Pancreas (tissue), 10 donors: ENCODE measurements around the gene EDRF1. TPM values are rescaled to one million over a fixed set of nuclear protein-coding genes. Genes with fewer than 3 reads are reported as not detected.
"Not testable (repeated sequence)": the region's sequence is repeated elsewhere in the genome, so short reads cannot be mapped to it uniquely, and the experiment has no call there.

ENCODE experiments used
- ATAC-seq, 4 donors: fragments of 200-7000 bp; cut with Tn5 transposase; one replicate each; pipeline versions ENCODE4 v1.8.0 to v1.9.1; 2020; ENCODE audit warnings: mild to moderate bottlenecking in 4 of 4, moderate library complexity in 4 of 4
- DNase-seq, 6 donors: peaks; one replicate each; pipeline ENCODE4 v3.0.0-alpha.2; 2020
- FAIRE-seq: peaks from 2 replicates; lab custom pipeline; 2012; peaks lifted over from hg19 to GRCh38; lab: Jason Lieb, UNC
- H3K27ac ChIP-seq, 4 donors: fragments of 200-600 bp; sonication (generic); 1 replicate in 3 of 4; 2 replicates in 1 of 4; pipeline versions ENCODE4 v1.5.0 to v1.8.0; 2020
- H3K27me3 ChIP-seq, 4 donors: fragments of 200-600 bp; one replicate each; pipeline ENCODE4 v1.8.0; 2021
- H3K36me3 ChIP-seq, 3 donors: fragments of 200-600 bp; sonication (generic) in 1 of 3; one replicate each; pipeline versions ENCODE4 v1.5.0 to v1.8.0; 2020 to 2021
- H3K4me1 ChIP-seq, 3 donors: fragments of 200-600 bp; one replicate each; pipeline ENCODE4 v1.8.0; 2021
- H3K4me3 ChIP-seq, 4 donors: fragments of 200-600 bp; sonication (generic) in 2 of 4; one replicate each; pipeline versions ENCODE4 v1.5.0 to v1.8.0; 2020 to 2021
- H3K9me3 ChIP-seq, 4 donors: fragments of 200-600 bp; one replicate each; pipeline ENCODE4 v1.8.0; 2021
- WGBS, 2 donors: extraction: QIAGEN DNeasy Blood & Tissue Kit; methylation state at CpG; one replicate each; pipeline ENCODE4 v1.1.7; 2013; 5-methylcytosine and 5-hydroxymethylcytosine counted together
- intact Hi-C, 3 donors: fragments of 100-400 bp; cut with DNase I; formaldehyde crosslinking; loops; one replicate each; pipeline versions ENCODE4 v1.11.1 to v1.14.2; 2022
- polyA plus RNA-seq, 2 donors: library from polyadenylated mRNA; stranded (reverse); fragments of 200-250 nt; gene quantifications; one replicate each; pipeline ENCODE4 v1.2.3, GENCODE V29; 2013
- total RNA-seq, 6 donors: library from RNA; stranded (reverse); fragmentation: NEBNext Ultra II Directional in 4 of 6; extraction: Animal tissue kit (Norgen Biotek cat#: 25700) in 4 of 6; gene quantifications; one replicate each; pipeline versions ENCODE4 v1.2.1 to v1.2.4, GENCODE V29; 2021 to 2023
- TF ChIP-seq, protein P1 (sequence below), 4 donors: fragments of 200-600 bp; sonication (generic) in 3 of 4; IDR thresholded peaks; one replicate each; pipeline versions ENCODE4 v1.5.0 to v1.8.0; 2021; ENCODE audit warnings: antibody characterized with exemption in 4 of 4
- donor health status: healthy with polysubstance abuse.
- donor health status: DM: no; HTN: no; CAD: no; lungs with moderate emphysema.
- donor health status: DM: no; HTN: no; CAD: no.
- donor health status: control.
- donor health status: control.
- donor health status: Bipolar disorder and iron deficiency.
- donor health status: DM: yes; HTN: yes; CAD: no.
- donor health status: DM: no; HTN: no; CAD: no.
- donor health status: DM: no; HTN: no; CAD: no.
- donor health status: DM: yes; HTN: yes; CAD: no.

Gene EDRF1
- total and polyA plus RNA-seq, 8 donors, result 10.1 to 25.3 (median 17.7) TPM

DNA sequence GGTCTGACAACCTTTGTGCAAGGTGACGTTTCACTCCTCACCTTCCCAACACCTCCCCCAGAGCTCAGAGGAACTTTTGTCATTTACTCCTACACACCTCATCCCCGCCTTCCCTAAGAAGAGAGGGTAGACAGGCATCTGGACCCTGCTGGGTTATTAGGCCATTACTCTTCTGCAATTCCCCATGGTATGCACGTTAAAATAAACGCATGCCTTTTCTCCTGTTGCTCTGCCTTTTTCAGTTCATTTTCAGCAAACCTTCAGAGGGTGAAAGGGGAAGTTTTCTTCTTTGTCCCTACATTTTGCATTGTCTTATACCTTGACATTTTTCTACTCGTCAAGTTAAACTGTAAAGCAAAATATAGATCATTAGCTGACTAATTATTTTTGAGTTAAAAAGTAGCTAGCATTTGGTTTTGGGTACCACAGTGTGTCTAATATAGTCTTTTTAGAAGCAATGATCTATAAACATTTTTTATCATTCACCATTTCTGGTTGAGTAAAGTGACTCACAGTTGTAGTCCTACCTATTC is 10.5 kb upstream of the EDRF1 start:
- Histone ChIP-seq H3K4me1 (peaks cover 0 to 17% (median 0%) of the 10 kb centered on the region in 3 donors), H3K9me3 (no peaks in the 10 kb centered on the region), H3K27me3 (no peaks in the 10 kb centered on the region), H3K27ac (no peak overlapping the region), H3K4me3 (no peak overlapping the region), H3K36me3 (no peaks in the 10 kb centered on the region)
- DNase-seq (no peak), FAIRE-seq (no peak), ATAC-seq (no peak)
- TF ChIP-seq, protein P1, sequence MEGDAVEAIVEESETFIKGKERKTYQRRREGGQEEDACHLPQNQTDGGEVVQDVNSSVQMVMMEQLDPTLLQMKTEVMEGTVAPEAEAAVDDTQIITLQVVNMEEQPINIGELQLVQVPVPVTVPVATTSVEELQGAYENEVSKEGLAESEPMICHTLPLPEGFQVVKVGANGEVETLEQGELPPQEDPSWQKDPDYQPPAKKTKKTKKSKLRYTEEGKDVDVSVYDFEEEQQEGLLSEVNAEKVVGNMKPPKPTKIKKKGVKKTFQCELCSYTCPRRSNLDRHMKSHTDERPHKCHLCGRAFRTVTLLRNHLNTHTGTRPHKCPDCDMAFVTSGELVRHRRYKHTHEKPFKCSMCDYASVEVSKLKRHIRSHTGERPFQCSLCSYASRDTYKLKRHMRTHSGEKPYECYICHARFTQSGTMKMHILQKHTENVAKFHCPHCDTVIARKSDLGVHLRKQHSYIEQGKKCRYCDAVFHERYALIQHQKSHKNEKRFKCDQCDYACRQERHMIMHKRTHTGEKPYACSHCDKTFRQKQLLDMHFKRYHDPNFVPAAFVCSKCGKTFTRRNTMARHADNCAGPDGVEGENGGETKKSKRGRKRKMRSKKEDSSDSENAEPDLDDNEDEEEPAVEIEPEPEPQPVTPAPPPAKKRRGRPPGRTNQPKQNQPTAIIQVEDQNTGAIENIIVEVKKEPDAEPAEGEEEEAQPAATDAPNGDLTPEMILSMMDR (IDR thresholded peaks at IDR 0.05), result no peak
- WGBS, 2 donors, result 82 to 85% methylated on average over 5 of the region's 5 CpGs
- intact Hi-C loops, result no loop called here

DNA sequence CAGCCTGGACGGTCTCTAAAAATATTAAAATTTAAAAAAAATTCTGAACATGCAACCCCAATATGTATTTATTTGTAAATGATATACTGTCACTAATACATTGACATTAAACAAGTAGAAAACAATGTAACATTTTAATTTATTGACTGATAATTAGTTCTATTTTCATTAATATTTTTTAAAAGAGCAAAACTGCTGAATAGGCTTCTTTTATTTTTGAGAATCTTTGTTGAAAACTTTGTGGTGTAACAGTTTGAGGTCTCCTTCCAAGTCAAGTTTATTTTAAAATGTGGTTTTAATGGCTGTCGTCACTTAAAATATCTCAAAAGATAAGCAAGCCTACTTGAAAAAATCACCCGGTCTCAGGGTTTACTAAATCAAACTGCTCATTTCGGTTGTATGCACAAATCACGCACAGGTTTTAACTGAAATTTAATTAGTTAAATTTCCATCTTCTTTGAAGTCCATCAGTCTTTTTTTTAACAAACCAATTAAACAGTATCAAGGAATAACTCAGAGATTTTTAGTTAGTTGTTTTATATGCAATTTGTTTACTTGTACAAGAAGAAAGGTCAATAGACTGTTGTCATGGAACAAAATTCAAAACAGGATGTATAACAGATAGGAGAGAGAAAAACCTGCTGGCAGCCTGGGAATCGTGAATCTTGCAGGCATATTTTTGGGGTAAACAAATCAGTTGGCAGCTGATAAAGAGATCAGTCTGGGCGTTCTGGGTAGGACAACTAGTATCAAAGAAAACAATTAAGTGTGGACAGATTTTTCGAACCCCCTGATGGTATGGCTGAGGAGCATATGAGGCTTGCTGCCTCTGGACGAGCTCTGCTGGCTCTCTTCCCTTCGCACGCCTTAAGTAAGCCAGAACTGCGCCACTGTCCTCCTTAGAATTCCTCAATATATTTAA is 9.7 kb upstream of the EDRF1 start:
- DNase-seq, result no peak
- H3K27ac ChIP-seq, result no peak overlapping the region
- no peak for FAIRE-seq
- no peak overlapping the region for H3K4me3 ChIP-seq
- H3K9me3 ChIP-seq, result no peaks in the 10 kb centered on the region
- 48 to 55% methylated on average over 12 of the region's 12 CpGs for WGBS, 2 donors
- intact Hi-C loops, result no loop called here
- no peaks in the 10 kb centered on the region for H3K27me3 ChIP-seq
- no peaks in the 10 kb centered on the region for H3K36me3 ChIP-seq
- peaks cover 0 to 17% (median 0%) of the 10 kb centered on the region in 3 donors for H3K4me1 ChIP-seq
- ATAC-seq, result peak in 1 of 4 donors; percentile 29
- TF ChIP-seq, protein P1 (IDR thresholded peaks at IDR 0.05), result no peak

DNA sequence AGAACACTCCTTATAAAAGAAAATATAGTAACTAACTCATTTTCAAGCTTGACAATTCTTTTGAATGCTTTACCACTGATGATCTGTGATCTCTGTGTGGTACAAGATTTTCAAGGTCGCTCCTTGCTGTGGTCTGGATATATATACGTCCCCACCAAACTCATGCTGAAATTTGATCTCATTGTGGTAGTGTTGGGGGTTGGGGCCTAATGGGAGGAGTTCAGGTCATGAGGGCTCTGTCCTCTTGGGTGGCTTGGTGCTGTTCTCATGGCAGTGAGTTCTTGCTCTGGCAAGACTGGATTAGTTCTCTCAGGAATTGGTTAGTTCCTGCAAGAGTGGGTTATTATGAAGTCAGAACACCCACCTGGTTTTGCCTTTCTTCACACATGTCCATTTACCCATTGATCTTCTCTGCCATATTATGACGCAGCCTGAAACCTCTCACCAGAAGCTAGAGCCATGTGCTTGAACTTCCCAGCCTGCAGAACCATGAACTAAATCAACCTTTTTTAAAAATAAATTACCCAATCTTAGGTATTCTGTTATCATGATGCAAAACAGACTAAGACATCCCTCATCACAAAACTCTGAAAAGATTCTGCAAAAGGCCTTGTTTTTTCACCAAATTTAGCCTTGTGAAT is 8.3 kb upstream of the EDRF1 start:
- TF ChIP-seq, protein P1 (IDR thresholded peaks at IDR 0.05), result no peak
- Histone ChIP-seq H3K9me3 (no peaks in the 10 kb centered on the region), H3K36me3 (no peaks in the 10 kb centered on the region), H3K27ac (no peak overlapping the region), H3K4me1 (peaks cover 0 to 17% (median 0%) of the 10 kb centered on the region in 3 donors), H3K27me3 (no peaks in the 10 kb centered on the region), H3K4me3 (no peak overlapping the region)
- ATAC-seq, result no peak
- intact Hi-C loops, result no loop called here
- no peak for DNase-seq
- WGBS, 2 donors, result 85 to 86% methylated on average over 3 of the region's 3 CpGs
- no peak for FAIRE-seq

DNA sequence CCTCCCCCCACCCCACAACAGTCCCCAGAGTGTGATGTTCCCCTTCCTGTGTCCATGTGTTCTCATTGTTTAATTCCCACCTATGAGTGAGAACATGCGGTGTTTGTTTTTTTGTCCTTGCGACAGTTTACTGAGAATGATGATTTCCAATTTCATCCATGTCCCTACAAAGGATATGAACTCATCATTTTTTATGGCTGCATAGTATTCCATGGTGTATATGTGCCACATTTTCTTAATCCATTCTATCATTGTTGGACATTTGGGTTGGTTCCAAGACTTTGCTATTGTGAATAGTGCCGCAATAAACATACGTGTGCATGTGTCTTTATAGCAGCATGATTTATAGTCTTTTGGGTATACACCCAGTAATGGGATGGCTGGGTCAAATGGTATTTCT is 4.8 kb upstream of the EDRF1 start:
- DNase-seq, intact Hi-C loops, H3K4me3 ChIP-seq, H3K4me1 ChIP-seq, ATAC-seq, H3K9me3 ChIP-seq, FAIRE-seq, H3K27me3 ChIP-seq, H3K36me3 ChIP-seq, H3K27ac ChIP-seq: not testable (repeated sequence)
- WGBS, 2 donors, result 98 to 100% methylated on average over 4 of the region's 4 CpGs

DNA sequence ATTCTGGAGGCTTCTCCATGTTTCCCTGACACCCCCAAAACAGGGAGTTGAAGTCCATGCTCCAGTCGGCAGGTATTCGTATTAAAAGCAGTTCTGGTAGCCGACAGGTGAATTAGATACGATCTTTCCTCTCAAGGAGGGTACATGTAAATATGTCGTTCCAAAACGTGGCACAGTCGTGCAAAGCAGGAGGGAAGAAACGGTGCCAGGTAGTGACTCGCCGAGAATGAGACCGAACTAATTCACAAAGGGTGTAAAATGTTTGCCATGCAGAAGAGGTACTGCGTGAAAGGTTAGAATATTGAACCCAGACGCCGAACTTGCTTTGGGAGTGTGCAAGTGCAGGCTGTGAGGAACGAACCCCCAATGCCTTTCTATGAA is 483 bp downstream of the EDRF1 start:
- ATAC-seq (peak; percentile 0 to 1 (median 1)), DNase-seq (no peak), FAIRE-seq (no peak)
- peak overlapping the region; percentile 67 to 87 (median 78) for H3K27ac ChIP-seq
- peaks cover 0 to 14% (median 10%) of the 10 kb centered on the region in 3 donors for H3K36me3 ChIP-seq
- WGBS, 2 donors, result 0 to 1% methylated on average over 15 of the region's 15 CpGs
- H3K4me3 ChIP-seq, result peak overlapping the region; percentile 80 to 96 (median 90)
- H3K9me3 ChIP-seq, result no peaks in the 10 kb centered on the region
- intact Hi-C loops, result no loop called here
- TF ChIP-seq, protein P1 (IDR thresholded peaks at IDR 0.05), result no peak
- H3K27me3 ChIP-seq, result no peaks in the 10 kb centered on the region
- peaks cover 10 to 21% (median 10%) of the 10 kb centered on the region in 3 donors for H3K4me1 ChIP-seq
